ENCODE measurements around the gene PJVK.

The PJVK gene

GRCh38 chr2:178506949-178507348 lies 55.8 kb downstream of the PJVK start:
- ChIA-PET POLR2A (no interaction called here), CTCF (no interaction called here)
- TF ChIP-seq, protein P1, sequence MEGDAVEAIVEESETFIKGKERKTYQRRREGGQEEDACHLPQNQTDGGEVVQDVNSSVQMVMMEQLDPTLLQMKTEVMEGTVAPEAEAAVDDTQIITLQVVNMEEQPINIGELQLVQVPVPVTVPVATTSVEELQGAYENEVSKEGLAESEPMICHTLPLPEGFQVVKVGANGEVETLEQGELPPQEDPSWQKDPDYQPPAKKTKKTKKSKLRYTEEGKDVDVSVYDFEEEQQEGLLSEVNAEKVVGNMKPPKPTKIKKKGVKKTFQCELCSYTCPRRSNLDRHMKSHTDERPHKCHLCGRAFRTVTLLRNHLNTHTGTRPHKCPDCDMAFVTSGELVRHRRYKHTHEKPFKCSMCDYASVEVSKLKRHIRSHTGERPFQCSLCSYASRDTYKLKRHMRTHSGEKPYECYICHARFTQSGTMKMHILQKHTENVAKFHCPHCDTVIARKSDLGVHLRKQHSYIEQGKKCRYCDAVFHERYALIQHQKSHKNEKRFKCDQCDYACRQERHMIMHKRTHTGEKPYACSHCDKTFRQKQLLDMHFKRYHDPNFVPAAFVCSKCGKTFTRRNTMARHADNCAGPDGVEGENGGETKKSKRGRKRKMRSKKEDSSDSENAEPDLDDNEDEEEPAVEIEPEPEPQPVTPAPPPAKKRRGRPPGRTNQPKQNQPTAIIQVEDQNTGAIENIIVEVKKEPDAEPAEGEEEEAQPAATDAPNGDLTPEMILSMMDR (IDR thresholded peaks at IDR 0.05; ENCODE audit: insufficient read depth, low read length, missing control alignments) = no peak

DNA sequence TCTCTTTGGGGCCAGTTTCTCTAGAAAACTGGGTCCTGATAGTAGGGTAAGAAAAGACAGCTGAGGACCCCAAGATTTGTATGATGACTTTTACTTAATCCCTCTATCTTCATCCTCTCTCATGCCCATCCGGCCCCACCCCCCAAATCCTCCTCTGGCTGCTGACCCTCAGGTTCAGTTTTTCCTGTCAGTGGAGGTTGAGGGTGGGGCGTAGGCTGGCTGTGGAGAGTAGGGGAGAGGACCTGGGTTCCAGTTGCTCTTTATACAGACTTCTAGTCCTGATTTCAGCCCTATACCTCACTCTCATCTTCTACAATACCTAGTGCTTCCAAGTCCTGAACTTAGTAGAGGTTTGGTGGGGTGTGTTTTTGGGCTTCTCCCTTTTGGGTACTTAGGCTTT lies 57.5 kb downstream of the PJVK start:
- CTCF ChIA-PET = interaction anchor here (1.3 kb wide), 1 partner anchor 19 kb away, joined by 5 read pairs; no protein-coding TSS in a partner anchor
- POLR2A ChIA-PET = no interaction called here
- no peak for DNase-seq (ENCODE audit: low read depth, low spot score)
- no peak overlapping the region for H3K4me3 ChIP-seq (ENCODE audit: low read depth, low read length)
- TF ChIP-seq, protein P1 (IDR thresholded peaks at IDR 0.05; ENCODE audit: insufficient read depth, low read length, missing control alignments) = no peak

More at GRCh38 chr2:178506949-178507348, 55.8 kb downstream of the PJVK start:
- H3K4me3 ChIP-seq (ENCODE audit: low read depth, low read length) = no peak overlapping the region
- DNase-seq (ENCODE audit: low read depth, low spot score) = no peak

- TF ChIP-seq, protein P1 (IDR thresholded peaks at IDR 0.05; ENCODE audit: insufficient read depth, low read length, missing control alignments) = no peak
- no peak for DNase-seq (ENCODE audit: low read depth, low spot score)
- no peak overlapping the region for H3K4me3 ChIP-seq (ENCODE audit: low read depth, low read length)
- ChIA-PET POLR2A (no interaction called here), CTCF (no interaction called here)
These were observed 59.2 kb downstream of the PJVK start for GRCh38 chr2:178510384-178510783.

Data from AG04449 (cell line).